K562 (cell line): ENCODE measurements around the gene CUL1. TPM values are rescaled to one million over a fixed set of nuclear protein-coding genes. Genes with fewer than 3 reads are reported as not detected.

Experiments
- ARID2 ChIP-seq: fragments of 450-650 bp; IDR thresholded peaks from 2 replicates; pipeline ENCODE4 v1.6.1; 2017; ENCODE audit warnings: antibody characterized with exemption, mild to moderate bottlenecking
- CC2D1A ChIP-seq: fragments of 450-650 bp; IDR thresholded peaks from 2 replicates; pipeline ENCODE4 v1.6.1; 2017; ENCODE audit warnings: mild to moderate bottlenecking
- EP300 ChIP-seq: IDR thresholded peaks from 2 replicates; pipeline ENCODE4 v1.6.1; 2012; ENCODE audit warnings: low read length, improper control_type of control experiment
- MCM7 ChIP-seq, 2 experiments: fragments of 450-650 bp; IDR thresholded peaks; 2 replicates each; pipeline ENCODE4 v1.6.1; 2016 to 2018
- PKNOX1 ChIP-seq: fragments of 450-650 bp; IDR thresholded peaks from 2 replicates; pipeline ENCODE4 v1.6.1; 2016
- RBBP5 ChIP-seq: fragments of 200-600 bp; sonication (generic); IDR thresholded peaks from 2 replicates; pipeline ENCODE4 v1.6.1; 2012; ENCODE audit warnings: borderline replicate concordance, mild to moderate bottlenecking, low read length, control low read depth, inconsistent platforms; ENCODE audit not compliant: insufficient read depth, poor library complexity, severe bottlenecking
- SAFB ChIP-seq: fragments of 200-400 bp; formaldehyde crosslinking; IDR thresholded peaks from 2 replicates; pipeline ENCODE4 v1.6.1; 2017; ENCODE audit warnings: low read depth, low read length, borderline replicate concordance
- ZBTB9 ChIP-seq: fragments of 450-650 bp; formaldehyde crosslinking; IDR thresholded peaks from 2 replicates; pipeline ENCODE4 v1.4.0; 2020; ENCODE audit warnings: mild to moderate bottlenecking, moderate library complexity
- ZNF436 ChIP-seq: fragments of 250-450, 450-650 bp; sonication (Bioruptor Pico); formaldehyde crosslinking; IDR thresholded peaks from 2 replicates; pipeline ENCODE4 v1.7.0; 2020; ENCODE audit warnings: mild to moderate bottlenecking
- ZNF740 ChIP-seq, 3 experiments: fragments of 200-800 bp in 1 of 3; sonication (Bioruptor generic) in 1 of 3; sonication (generic) in 1 of 3; formaldehyde crosslinking in 1 of 3; IDR thresholded peaks; 2 replicates each; pipeline versions ENCODE4 v1.6.1 to v1.8.0; 2016 to 2022; ENCODE audit warnings: mild to moderate bottlenecking in 2 of 3, missing compliant biosample characterization in 2 of 3, missing genetic modification characterization in 2 of 3, missing genetic modification reagents in 1 of 3
- polyA plus RNA-seq, 8 experiments: library from polyadenylated mRNA; depleted of rRNA in 4 of 8; stranded (reverse) in 5 of 8; unstranded in 3 of 8; fragments of >200 nt; fragmentation: Nextera tagmentation in 2 of 8; fragmentation: Illumina TruSeq in 1 of 8; extraction: Ambion mirVana in 2 of 8; extraction: Trizol in 1 of 8; gene quantifications; 2 replicates each; pipeline versions ENCODE4 v1.2.1 to v1.2.3, GENCODE V29; 2011 to 2014; ENCODE audit warnings: inconsistent platforms in 1 of 8, missing spikeins in 1 of 8
- total RNA-seq, 7 experiments: library from RNA; depleted of rRNA in 6 of 7; stranded (reverse); fragments of >200 nt in 6 of 7; fragmentation: Illumina TruSeq in 2 of 7; extraction: Trizol in 2 of 7; gene quantifications; 2 replicates each; pipeline versions ENCODE4 v1.2.1 to v1.2.3, GENCODE V29; 2011 to 2021; ENCODE audit warnings: low replicate concordance in 1 of 7

CUL1 gene
- total and polyA plus RNA-seq, 9 of the 15 experiments (the other 6 are each of a cell fraction or from before 2014, with no cell fraction given) = 31.5 to 107 (median 96.5) TPM

GRCh38 chr7:148701414-148701813 lies 2.7 kb downstream of the CUL1 start (continued):
- TF ChIP-seq ZBTB9 (CRISPR knock-in tag) (no peak), ZNF436 (CRISPR knock-in tag) (no peak), EP300 (no peak), MCM7 (IDR thresholded peaks at IDR 0.05) (no peak), ARID2 (no peak), CC2D1A (no peak), SAFB (no peak), PKNOX1 (peak; percentile 78), ZNF740 (CRISPR knock-in tag; IDR thresholded peaks at IDR 0.05) (0 out of 2 replicates have a peak, but pooled peaks have one; percentile 5), ZNF740 (tag; IDR thresholded peaks at IDR 0.05) (no peak), RBBP5 (no peak)
- TF ChIP-seq, all 486 proteins: peak for 15
